HG03469 (cell line): ENCODE data around the gene DDX41.

Source experiments
- ATAC-seq: cut with Tn5 transposase; IDR thresholded peaks from one replicate; pipeline ENCODE4 v1.9.1; 2021; ENCODE audit warnings: mild to moderate bottlenecking, moderate library complexity, moderate number of reproducible peaks; ENCODE audit not compliant: unreplicated experiment

DDX41 gene

DNA sequence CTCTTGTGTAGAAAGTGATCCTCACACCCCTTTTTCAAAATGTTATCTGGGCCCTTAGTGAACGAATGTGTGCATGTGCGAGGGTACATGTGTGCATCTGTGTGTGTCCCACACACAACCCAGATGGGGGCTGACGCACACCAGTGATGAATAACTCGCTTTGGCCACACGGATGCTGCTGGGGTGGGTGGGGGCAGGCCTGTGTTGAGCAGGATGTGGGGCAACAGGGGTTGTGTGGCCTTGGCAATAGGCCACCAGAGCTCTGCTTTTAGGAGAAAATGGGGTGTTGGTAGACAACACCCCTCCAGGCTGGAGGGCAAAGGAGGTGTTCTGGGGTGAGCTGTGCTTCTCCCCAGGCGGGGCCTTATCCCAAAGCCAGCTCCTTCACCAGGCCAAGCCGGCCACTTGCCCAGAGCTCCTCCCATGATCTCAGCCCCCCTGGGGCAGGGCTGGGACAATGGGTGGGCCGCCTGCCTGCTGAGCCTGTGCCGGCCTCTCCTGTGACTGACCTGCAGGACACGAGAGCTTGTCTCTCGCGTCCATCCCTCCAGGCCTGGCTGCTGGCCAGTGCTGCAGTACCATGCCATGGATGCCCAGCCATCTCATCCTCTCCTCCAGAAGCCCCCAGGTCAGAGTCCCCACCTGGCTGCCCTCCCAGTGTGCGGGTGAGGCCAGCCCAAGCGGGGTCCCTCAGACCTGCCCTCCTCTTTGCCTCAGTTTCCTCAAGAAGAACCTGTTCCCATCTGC lies 45.0 kb downstream of the DDX41 start:
- no peak for ATAC-seq

GRCh38 chr5:177470759-177471536 lies 45.8 kb downstream of the DDX41 start:
- ATAC-seq = no peak

- ATAC-seq = no peak
These were observed 46.8 kb downstream of the DDX41 start for GRCh38 chr5:177469750-177470525.

DNA sequence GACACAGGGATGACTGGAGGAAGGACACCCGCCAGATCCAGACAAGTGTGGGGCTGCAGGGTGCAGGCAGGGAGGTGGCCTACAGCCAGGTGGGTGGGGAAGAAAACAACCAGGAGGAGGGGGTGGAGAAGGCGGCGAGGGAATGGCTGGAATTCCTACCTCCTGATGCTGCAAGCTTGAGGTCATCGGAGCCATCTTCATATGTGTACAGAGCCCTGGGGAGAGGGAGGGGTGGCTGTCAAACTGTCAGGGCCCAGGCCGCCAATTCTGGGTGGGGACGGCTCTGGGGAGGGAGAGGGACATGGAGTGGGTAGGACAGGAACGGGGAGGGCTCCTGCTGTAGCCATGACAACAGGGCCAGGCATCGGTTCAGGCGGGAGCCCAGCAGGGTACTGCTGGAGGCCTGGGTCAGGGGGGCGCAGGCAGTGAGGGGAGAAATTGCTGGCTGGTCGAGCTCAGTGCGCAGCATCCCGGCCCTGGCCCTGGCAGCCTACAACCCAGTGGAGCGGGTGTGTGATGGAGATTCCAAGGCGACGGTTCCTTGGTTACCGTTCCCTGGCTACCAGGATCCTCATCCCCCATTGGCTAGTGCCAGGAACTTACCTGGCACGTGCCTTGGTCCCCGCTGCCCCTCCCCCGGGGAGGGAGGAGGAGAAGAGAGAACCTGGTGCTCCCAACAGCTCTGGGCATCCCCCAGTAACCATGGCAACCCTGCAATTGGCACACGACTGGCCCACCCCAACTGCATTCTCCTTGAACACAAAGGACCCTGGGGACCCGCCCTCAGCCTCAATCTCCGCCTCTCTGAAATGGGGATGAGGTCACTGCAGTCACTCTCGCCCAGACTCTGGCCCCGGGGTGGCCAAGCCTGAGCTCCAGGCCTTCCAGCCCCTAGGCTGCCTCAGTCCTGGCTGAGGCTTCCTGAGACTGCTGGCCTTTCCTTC lies 47.8 kb downstream of the DDX41 start:
- no peak for ATAC-seq

GRCh38 chr5:177468329-177468684 lies 48.5 kb downstream of the DDX41 start:
- ATAC-seq = no peak

GRCh38 chr5:177467436-177467835 lies 49.3 kb downstream of the DDX41 start:
- ATAC-seq = no peak

DNA sequence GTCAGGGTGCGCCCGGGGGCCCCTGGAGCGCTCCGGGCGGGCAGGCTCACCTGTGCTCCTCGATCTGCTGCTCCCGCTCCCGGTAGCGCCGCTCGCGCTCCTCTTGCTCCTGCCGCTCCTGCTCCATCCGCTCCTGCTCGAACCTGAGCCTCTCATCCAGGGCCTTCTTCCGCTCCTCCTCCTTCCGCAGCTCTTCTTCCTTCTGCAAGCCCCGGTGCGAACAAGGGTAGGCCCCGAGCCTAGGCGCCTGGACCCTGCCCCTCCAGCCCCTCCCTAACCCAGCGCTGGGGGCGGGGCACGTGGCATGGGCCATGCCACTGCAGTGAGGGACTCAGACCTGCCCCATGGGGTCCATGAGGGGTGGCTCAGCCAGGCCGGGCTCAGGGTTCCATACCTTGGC lies 49.9 kb downstream of the DDX41 start:
- no peak for ATAC-seq

GRCh38 chr5:177465044-177465443 lies 51.7 kb downstream of the DDX41 start:
- ATAC-seq = no peak

GRCh38 chr5:177462021-177462670 lies 54.6 kb downstream of the DDX41 start:
- no peak for ATAC-seq
